Vagina (tissue), 2 donors: ENCODE measurements around the gene TRIM37.

ENCODE experiments used
- CTCF ChIP-seq, 3 experiments: fragments of 450-650 bp in 2 of 3; fragments of 200-600 bp in 1 of 3; sonication (generic) in 1 of 3; IDR thresholded peaks; one replicate each; pipeline ENCODE4 v1.5.1; 2017 to 2019; ENCODE audit warnings: antibody characterized with exemption in 3 of 3, mild to moderate bottlenecking in 2 of 3, moderate library complexity in 2 of 3
- POLR2A ChIP-seq, 2 donors: fragments of 450-650 bp; IDR thresholded peaks; one replicate each; pipeline ENCODE4 v1.6.1; 2017; ENCODE audit warnings: antibody characterized with exemption in 2 of 2, mild to moderate bottlenecking in 2 of 2, moderate library complexity in 2 of 2
- POLR2AphosphoS5 ChIP-seq, 2 donors: sonication (generic); formaldehyde crosslinking; IDR thresholded peaks; one replicate each; pipeline ENCODE4 v1.9.0; 2017; ENCODE audit warnings: antibody characterized with exemption in 2 of 2, mild to moderate bottlenecking in 2 of 2, low read depth in 1 of 2; ENCODE audit not compliant: insufficient read depth in 1 of 2

GRCh38 chr17:59001158-59001814, 105.4 kb downstream of the TRIM37 start:
- no peak for TF ChIP-seq CTCF (IDR thresholded peaks at IDR 0.05)
- TF ChIP-seq POLR2AphosphoS5 (IDR thresholded peaks at IDR 0.05; ENCODE audit: insufficient read depth in 1 of 2, low read depth in 1 of 2) = no peak
- TF ChIP-seq POLR2A (IDR thresholded peaks at IDR 0.05) = no peak
